ENCODE measurements around the gene EME2. TPM values are rescaled to one million over a fixed set of nuclear protein-coding genes. Genes with fewer than 3 reads are reported as not detected.
A peak's percentile ranks its signal among the peaks of the same experiment; 100 is the strongest.

The EME2 gene
- total and polyA plus RNA-seq, 12 donors: 1.8 to 90.7 (median 19.2) TPM

- TF ChIP-seq, protein P1, sequence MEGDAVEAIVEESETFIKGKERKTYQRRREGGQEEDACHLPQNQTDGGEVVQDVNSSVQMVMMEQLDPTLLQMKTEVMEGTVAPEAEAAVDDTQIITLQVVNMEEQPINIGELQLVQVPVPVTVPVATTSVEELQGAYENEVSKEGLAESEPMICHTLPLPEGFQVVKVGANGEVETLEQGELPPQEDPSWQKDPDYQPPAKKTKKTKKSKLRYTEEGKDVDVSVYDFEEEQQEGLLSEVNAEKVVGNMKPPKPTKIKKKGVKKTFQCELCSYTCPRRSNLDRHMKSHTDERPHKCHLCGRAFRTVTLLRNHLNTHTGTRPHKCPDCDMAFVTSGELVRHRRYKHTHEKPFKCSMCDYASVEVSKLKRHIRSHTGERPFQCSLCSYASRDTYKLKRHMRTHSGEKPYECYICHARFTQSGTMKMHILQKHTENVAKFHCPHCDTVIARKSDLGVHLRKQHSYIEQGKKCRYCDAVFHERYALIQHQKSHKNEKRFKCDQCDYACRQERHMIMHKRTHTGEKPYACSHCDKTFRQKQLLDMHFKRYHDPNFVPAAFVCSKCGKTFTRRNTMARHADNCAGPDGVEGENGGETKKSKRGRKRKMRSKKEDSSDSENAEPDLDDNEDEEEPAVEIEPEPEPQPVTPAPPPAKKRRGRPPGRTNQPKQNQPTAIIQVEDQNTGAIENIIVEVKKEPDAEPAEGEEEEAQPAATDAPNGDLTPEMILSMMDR (IDR thresholded peaks at IDR 0.05): peak; percentile 53 to 86 (median 72)
- TF ChIP-seq POLR2A (IDR thresholded peaks at IDR 0.05): peak; percentile 56
Observed at GRCh38 chr16:1772908-1773702, 495 bp downstream of the EME2 start, which contains the start of gene MRPS34. Gene MRPS34, minus strand, starts transcription at chr16:1773134. Its CDS starts 15 bp downstream, at chr16:1773119.

DNA sequence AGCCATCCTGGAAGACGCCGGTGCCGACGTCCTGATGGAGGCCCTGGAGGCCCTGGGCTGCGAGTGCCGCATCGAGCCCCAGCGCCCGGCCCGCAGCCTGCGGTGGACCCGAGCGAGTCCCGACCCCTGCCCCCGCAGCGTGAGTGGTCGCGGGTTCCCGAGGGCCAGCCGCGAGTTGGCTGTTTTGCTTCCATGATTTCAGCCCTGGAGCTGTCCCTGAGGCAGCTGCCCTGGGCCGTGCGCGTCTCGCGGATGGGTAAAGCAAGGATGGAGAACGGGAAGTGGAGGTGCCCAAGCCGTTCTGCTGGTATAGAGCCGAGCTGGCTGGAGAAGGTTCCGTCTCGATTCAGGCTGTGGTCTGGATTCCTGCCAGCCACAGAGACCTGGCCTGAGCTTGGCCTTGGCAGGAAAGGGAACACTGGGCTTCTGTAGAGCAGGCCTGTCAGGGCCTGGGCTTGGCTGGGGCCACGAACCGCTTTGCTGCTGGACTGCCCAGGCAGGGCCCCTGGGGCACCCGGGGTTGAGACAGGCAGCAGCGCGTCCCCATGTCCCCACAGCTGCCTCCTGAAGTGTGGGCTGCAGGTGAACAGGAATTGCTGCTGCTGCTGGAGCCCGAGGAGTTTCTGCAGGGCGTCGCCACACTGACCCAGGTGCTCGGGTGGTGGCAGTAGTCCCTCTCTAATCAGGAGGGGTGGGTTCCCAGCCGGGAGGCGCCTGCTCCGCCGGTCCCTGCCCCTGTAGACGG, 1.3 kb downstream of the EME2 start:
- H3K27ac ChIP-seq: peak overlapping the region; percentile 79 to 93 (median 91)
- TF ChIP-seq, protein P1 (IDR thresholded peaks at IDR 0.05): peak in 3 of 6 experiments; percentile 5 to 19 (median 17)
- no peak for TF ChIP-seq POLR2A (IDR thresholded peaks at IDR 0.05)
- no peaks in the 10 kb centered on the region for H3K27me3 ChIP-seq
- no peaks in the 10 kb centered on the region for H3K9me3 ChIP-seq (replicated peaks in 1 of 3)
- H3K4me1 ChIP-seq (replicated peaks in 1 of 2): peaks cover 26 to 36% of the 10 kb centered on the region in 2 donors
- 13 to 50% (median 26%) methylated on average over 5 to 45 of the region's 45 CpGs for WGBS, 4 donors
- peak overlapping the region; percentile 11 to 99 (median 64) for H3K4me3 ChIP-seq
- intact Hi-C loops (cut with DNase I): loop anchor here in 1 of 2 donors (5.0 kb wide), 1 partner anchor 53 kb away; the partner anchor contains the start of genes FAHD1 and HAGH
- DNase-seq: peak in 6 of 7 donors; percentile 52 to 86 (median 72)
- peaks cover 0 to 39% of the 10 kb centered on the region in 2 donors for H3K36me3 ChIP-seq (replicated peaks in 1 of 2)

More at GRCh38 chr16:1772908-1773702, 495 bp downstream of the EME2 start, which contains the start of gene MRPS34:
- intact Hi-C loops (cut with DNase I): loop anchor here in 1 of 2 donors (5.0 kb wide), 1 partner anchor 54 kb away; the partner anchor contains the start of genes FAHD1 and HAGH
- peak; percentile 80 to 89 (median 84) for DNase-seq
- Histone ChIP-seq H3K27ac (peak within 1 kb of the TSS; percentile 79 to 93 (median 91)), H3K36me3 (replicated peaks in 1 of 2) (peaks cover 0 to 40% of the 10 kb centered on the region in 2 donors), H3K4me1 (replicated peaks in 1 of 2) (peaks cover 26 to 36% of the 10 kb centered on the region in 2 donors), H3K4me3 (peak within 1 kb of the TSS; percentile 11 to 99 (median 64)), H3K9me3 (replicated peaks in 1 of 3) (no peaks in the 10 kb centered on the region), H3K27me3 (no peaks in the 10 kb centered on the region)
- WGBS, 4 donors: 0 to 1% (median 0%) methylated on average over 13 to 108 of the region's 108 CpGs; no CpG with 5 or more reads in 1 of the 4 donors

- Histone ChIP-seq H3K27me3 (no peaks in the 10 kb centered on the region), H3K27ac (peak overlapping the region in 3 of 5 donors; percentile 87 to 93 (median 92)), H3K4me1 (replicated peaks in 1 of 2) (peaks cover 26 to 37% of the 10 kb centered on the region in 2 donors), H3K4me3 (peak overlapping the region in 1 of 4 donors; percentile 91), H3K36me3 (replicated peaks in 1 of 2) (peaks cover 0 to 39% of the 10 kb centered on the region in 2 donors), H3K9me3 (replicated peaks in 1 of 3) (no peaks in the 10 kb centered on the region)
- DNase-seq: no peak
- intact Hi-C loops (cut with DNase I): loop anchor here in 1 of 2 donors (5.0 kb wide), 1 partner anchor 53 kb away; the partner anchor contains the start of genes FAHD1 and HAGH
- WGBS, 4 donors: 77 to 85% (median 79%) methylated on average over 2 to 7 of the region's 7 CpGs
- TF ChIP-seq, protein P1 (IDR thresholded peaks at IDR 0.05): no peak
- no peak for TF ChIP-seq POLR2A (IDR thresholded peaks at IDR 0.05)
Observed at GRCh38 chr16:1774448-1774780, 1.8 kb downstream of the EME2 start.

All from adrenal gland (tissue), 12 donors.